SKM-1 treated with dmso at 0.1 percent for 144 hours (cell line): Measurements from ENCODE around the gene BRIP1.
"Not testable (repeated sequence)": the region's sequence is repeated elsewhere in the genome, so short reads cannot be mapped to it uniquely, and the experiment has no call there.

Source experiments
- DNase-seq: peaks from one replicate; lab custom pipeline; 2025; ENCODE audit not compliant: unreplicated experiment; lab: John Stamatoyannopoulos, UW

BRIP1 gene

DNA sequence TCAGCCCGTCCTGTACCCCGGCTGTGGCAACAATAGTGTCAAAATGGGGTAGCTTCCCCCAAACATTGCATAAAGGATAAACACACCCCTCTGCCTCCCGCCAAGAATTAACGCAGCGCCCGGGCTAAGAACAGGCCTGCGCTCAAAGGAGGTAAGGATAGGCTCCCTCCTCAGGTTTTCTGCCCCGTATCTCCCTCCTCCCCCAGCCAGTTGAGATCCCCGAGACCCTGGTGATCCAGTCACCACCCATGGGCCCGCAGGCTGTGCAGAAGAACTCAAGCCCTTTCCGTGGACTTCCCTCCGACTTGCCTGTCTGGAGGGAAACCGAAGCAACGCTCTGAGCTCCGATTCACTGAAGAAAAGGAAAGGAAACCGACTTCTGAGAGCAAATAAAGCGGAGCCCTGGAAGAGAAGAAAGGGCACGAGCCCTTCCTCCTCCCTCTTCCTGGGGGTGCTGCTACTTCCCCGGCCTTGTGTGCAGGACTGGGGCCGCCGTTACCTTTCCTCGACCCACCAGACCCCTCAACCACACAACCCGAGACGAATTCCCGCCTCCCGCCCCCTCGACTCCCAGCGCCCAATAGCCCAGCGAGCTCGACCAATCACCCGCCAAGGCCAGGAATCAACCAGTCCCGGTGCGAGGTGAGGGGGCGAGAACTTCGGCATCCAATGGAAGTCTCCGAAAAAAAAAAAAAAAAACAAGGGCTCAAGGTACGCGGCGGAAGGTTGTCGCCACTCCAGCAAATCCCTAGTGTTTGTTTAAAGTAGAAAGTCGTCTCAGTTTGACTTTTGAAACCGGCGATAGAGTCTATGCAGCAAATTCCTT, at the start of gene BRIP1:
BRIP1 (minus strand) TSS at position 554 of the 826 bp plus-strand sequence. CDS start 1,989 bp downstream, outside the sequence.
- peak; percentile 90 for DNase-seq

DNA sequence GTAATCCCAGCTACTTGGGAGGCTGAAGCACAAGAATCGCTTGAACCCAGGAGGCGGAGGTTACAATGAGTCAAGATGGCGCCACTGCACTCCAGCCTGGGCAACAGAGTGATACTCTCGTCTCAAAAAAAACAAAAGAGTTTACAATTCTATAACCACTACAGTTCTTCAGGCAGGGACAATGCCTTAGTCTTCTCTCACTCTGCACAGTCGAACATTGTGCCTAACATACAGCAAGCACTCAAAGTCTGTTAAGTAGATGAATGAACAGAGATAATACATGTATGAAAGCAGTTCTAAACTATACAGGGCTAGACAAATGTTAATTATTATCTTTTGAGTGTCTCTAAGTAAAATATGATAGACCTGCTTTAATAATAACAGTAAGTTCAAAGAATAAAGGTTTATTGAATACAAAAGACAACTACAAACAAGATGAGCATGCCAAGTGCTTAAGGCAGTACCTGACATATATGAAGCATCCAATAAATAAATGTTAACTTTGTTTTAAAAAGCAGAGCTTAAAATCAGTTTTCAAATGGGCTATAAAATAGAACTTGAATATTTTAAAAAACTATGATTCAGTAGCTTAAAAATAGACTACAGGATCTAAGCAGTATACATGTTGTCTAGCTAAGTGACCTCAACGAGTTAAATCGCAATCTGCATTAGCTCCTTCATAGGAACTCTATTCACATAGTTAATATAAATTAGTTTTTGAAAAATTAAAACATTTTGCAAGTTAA, 45.1 kb upstream of the BRIP1 start:
- DNase-seq = no peak

DNA sequence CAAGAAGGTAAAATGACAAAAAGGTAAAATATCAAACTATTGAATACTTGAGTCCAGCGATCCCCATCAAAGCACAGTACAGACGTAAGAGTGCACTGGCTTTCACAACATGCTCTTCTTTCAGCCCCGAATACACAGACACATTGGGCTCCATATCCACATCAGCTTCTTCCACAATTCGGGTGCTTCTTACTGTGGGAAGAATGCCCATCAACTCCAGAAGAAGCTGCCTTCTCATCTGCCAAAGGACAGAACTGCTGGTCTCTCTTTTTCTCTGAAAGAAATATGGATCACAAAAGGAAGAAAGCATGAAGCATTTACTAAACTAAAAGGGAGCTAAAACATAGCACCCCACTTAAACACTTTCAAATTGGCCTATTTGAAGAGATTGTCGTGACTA, 44.0 kb upstream of the BRIP1 start:
- DNase-seq = no peak

DNA sequence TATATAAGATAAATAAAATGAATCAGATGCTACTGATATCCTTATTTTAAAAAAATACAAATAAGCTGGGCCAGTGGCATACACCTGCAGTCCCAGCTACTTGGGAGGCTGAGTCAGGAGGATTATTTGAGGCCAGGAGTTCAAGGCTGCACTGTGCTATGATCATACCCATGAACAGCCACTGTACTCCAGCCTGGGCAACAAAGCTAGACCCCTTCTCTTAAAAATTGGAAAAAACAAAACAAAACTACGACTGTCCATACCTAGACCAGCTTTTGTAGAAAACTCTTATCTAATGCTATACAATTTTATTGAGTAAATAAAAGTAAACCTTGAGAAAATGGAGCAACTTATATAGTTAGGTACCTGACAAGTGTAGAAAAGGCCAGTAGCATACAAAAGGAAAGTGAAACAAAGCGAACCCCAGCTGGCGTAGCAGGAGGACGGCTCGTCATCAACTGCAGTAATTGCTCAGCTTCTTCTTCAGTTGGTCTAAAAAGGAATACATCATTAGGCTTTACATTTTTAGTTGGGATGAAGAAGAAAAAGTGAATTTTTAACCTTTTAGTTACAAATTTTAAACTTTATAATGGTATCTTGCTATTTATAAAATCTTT, 40.9 kb upstream of the BRIP1 start:
- no peak for DNase-seq

DNA sequence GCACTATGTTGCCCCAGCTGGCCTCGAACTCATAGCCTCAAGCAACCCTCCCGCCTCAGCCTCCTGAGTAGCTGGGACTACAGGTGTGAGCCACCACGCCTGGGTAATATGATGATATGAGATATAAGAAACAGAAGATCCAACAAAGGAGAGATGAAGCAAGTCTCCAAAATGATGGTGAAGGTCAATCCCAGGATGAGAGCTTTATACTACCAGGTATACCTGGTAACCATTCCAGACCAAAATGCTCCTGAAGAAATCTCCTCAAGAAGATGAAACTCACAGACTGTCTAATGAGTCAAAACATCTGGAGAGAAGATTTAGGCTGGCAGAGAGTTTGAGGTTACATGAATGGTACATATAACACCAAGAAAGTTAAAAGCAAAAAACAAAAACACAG, 39.9 kb upstream of the BRIP1 start:
- no peak for DNase-seq

DNA sequence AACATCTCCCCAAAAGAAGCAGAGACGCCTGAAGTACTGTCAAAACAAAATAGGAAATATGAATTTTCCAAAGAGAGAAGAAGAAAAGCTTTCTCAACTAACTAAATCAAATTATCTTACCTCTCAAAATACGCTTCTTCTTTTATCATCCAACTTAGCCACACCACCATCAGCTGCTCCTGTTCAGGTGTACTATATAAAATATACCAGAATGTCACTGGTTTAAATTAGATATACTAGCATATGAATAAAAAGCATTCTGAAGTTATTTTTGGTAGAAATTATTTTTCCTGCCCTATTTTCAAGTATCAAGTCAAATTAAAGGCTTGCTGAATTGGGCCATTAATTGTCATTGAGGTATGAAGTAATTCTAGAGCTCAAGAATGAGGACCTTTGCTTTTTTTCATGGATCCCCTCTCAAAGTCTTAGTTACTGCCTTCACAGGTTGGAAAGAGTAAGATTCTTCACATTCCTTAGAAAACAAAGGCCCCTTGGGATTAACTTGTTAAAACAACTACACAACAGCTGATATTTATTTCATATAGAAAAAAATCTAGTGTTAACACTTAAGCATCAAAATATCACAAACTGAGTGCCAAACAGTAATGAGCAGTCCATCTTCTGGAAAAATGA, 34.3 kb upstream of the BRIP1 start:
- DNase-seq = no peak

DNA sequence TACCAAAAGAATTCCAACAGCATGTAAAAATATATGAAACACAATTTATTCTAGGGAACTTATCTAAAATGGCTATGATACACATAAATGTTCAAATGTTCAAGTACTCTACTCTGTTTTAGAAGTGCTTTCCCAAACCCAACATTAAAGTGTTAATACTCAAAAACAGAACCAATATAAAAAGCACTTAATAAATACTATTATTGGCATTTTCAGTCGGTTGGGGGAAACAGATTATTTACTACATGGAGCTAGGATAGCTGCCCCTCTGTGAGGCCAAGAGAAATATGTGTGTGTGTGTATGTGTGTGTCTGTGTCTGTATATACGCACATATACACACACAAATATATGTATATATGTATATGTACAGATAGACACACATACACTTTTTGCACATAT, 32.1 kb upstream of the BRIP1 start:
- no peak for DNase-seq

DNA sequence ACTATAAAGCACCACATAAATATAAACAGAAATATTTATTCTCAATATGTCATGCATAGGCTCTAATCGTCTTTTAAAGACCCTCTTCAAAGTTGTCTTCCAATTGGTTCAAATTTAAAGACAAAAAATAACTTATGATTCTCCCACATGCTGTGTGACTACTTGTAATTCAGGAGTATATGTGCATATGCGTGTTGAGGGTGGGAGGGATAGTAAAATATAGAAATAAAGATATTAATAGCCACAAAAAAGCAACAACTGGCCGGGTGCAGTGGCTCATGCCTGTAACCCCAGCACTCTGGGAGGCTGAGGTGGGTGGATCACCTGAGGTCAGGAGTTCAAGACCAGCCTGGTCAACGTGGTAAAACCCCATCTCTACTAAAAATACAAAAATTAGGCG, 31.0 kb upstream of the BRIP1 start:
- not testable (repeated sequence) for DNase-seq

DNA sequence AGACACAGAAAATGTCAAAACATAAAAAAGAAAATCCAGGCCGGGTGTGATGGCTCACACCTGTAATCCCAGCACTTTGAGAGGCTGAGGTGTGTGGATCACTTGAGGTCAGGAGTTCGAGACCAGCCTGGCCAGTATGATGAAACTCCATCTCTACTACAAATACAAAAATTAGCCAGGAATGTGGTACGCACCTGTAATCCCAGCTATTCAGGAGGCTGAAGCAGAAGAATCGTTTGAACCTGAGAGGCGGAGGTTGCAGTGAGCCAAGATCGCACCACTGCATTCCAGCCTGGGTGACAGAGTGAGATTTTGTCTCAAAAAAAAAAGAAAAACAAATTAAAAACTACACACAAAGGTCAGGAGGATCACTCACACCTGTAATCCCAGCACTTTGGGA, 24.4 kb upstream of the BRIP1 start:
- not testable (repeated sequence) for DNase-seq

DNA sequence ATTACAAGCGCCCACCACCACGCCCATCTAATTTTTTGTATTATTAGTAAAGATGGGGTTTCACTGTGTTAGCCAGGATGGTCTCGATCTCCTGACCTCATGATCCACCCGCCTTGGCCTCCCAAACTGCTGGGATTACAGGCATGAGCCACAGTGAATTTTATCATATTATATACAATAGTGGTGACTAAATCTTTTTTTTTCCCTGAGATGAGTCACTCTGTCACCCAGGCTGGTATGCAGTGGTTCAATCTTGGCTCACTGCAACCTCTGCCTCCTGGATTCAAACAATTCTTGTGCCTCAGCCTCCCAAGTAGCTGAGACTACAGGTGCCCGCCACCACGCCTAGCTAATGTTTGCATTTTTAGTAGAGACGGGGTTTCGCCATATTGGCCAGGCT, 22.5 kb upstream of the BRIP1 start:
- not testable (repeated sequence) for DNase-seq

DNA sequence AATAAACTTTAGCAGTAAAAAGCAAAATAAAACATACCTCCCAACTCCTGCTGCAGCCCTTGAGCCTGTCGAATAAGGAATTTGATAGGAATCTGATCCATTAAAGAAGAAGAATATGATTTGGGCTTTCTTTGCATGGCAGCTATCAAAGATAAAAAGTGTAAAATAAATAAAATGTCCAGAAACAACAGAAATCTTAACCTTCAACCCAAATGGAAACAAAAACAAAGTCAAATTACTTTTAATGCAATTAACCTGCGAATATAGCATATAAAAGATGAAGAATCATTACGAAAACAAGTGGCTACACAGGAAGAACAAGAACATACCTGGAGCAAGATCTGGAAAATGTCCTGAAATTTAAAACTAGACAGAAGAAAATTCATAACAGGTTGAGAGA, 21.5 kb upstream of the BRIP1 start:
- DNase-seq = no peak

DNA sequence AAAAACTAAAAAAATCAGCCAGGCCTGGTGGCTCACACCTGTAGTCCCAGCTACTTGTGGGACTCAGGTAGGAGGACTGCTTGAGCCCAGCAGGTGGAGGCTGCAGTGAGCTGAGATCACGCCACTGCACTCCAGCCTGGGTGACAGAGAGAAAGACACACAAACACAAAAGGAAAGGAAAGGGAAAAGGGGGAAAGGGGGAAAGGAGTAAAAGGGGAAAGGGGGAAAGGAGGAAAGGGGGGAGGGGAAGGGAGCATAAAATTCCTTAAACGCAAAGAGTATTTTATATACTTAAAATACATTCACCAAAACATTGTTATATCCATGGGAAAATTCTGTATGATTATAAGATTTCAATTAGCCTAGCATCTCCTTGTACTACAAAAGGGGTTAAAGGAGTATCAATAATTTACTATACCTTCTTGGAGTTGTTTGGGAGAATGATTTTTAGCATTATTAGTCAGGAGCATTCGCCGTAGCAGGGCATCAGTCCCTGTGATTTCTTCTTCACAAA, 17.3 kb upstream of the BRIP1 start:
- DNase-seq = no peak

DNA sequence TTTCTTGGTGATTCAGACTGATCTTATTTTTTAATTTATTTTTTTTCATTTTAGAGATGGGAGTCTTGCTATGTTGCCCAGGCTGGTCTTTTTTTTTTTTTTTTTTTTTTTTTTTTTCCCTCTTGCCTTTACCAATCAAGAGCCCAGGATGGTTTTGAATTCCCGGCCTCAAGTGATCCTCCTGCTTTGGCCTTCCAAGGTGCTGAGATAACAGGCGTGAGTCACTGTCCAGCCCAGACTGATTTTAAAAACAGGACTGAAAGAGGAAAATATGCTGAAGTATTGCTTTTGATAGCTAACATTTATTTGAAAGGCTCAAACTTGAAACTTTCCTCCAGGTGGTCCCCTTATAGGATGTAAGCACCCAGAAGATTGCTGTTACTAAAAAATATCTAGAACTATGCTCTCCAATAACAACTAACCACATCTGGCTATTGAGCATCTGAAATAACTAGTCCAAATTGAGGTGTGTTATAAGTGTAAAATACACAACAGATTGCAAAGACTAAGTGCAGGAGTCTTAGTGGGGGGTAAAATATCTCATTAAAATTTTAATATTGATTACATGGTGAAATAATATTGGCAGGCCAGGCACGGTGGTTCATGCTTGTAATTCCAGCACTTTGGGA, 15.8 kb upstream of the BRIP1 start:
- no peak for DNase-seq

DNA sequence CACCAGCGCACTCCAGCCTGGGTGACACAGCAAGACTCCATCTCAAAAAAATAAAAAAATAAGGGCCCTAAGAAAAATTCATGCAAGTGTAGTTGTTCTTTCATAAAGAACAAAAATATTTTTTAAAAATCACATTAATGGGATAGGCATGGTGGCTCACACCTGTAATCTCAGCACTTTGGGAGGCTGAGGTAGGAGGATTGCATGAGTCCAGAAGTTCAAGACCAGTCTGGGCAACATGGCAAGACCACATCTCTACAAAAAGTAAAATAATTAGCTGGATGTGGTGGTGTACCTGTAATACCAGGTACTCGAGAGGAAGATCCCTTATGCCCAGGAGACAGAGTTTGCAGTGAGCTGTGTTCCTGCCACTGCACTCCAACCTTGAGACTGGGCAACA, 15.2 kb upstream of the BRIP1 start:
- no peak for DNase-seq

DNA sequence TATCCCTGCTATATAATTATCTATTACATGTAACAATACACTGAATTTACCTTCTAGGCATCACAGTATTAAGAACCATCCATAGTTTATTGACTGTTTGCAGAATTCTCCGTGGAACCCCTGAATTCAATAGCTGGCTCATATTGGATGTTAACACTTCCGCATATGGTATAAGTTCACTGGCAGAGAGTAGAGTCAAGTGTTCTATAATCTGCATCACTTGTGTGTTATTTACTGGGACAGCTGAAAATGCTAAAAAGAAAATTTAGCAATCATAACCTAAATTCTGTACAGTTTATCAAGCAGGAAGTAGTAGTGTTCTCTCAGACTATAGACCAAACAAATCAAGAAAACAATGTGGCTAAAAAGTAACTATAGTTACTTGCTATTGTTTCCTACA, 14.5 kb upstream of the BRIP1 start:
- no peak for DNase-seq

DNA sequence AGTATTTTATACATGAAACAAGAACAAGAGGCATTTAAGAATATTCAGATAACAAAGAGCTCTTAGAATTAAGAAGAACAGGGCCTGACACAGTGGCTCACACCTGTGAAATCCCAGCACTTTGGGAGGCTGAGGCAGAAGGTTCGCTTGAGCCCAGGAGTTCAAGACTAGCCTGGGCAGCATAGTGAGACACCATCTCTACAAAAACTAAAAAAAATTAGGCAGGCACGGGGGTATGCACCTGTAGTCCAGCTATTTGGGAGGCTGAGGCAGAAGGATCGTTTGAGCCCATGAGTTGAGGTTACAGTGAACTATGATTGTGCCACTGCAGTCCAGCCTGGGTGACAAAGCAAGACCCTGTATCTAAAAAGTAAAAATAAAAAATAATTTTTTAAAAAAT, 12.5 kb upstream of the BRIP1 start:
- no peak for DNase-seq

DNA sequence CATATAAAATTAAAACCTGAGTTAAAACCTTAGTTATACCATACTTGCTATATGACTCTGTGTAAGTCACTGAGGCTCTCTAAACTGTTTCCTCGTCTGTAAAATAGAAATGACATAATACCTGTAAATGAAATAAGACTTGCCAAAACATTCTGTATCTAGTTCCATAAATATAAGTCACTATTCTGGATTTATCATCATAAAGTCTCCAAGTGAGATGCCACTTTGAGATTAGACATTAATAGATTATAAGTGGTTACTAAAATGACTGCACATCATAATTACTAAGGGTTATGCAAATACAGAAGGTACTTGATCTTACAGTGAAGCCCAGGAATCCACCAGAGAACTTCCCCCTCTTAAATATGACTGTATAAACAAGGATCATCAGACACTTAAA, 12.0 kb upstream of the BRIP1 start:
- no peak for DNase-seq

DNA sequence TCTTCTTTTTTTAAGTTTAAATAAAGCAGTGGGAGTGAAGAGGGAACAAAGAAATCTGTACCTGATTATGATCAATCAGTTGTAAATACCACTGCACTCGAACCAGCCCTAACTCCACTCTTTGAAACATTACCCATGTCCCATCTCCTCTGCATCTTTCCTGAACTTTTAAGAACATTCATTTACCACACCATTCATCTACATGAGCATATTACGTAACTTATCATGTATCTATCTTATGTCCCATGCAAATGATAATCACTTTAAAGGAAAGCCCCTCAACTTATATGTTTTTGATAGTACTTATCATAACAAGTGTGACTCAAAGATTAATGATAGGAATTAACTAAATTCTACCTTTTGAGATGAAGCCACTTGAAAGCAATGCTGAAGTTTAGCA, 10.7 kb upstream of the BRIP1 start:
- no peak for DNase-seq

DNA sequence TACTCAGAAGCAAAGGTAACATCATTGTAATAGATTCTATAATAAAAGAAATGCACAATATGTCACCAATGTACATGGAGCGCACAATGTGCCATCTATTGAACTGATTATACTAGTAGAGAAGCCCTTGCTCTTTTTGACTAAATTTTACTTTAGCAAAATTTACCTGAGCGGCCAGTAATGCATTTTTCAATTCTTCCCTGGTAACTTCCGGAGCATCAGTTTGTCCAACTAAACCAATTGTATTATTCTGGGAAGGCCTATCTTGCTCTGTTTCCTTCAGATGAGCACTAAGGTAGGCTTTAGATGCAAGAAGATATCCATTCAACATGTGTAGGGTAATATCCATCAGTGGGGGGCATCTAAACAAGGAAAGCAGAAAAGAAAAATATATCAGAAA, 8.8 kb upstream of the BRIP1 start:
- DNase-seq = no peak

DNA sequence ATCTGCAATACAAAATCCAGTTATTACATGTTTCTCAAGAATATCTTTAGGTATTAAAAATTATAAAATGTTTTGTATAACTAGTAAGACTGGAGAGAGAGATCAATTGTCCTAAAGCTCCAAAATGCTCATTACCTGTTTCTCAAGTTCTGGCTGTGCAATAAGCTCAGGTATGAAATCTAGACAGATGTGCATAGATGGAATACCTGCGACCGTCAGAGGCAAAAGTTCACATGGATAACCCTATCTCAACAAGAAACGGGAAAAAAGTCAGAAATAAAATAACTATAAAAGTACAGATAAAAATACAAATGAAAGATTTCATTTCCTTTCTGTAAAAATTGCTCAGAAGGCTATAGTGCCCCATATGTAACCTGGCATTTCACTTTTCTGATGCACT, 5.8 kb upstream of the BRIP1 start:
- no peak for DNase-seq

DNA sequence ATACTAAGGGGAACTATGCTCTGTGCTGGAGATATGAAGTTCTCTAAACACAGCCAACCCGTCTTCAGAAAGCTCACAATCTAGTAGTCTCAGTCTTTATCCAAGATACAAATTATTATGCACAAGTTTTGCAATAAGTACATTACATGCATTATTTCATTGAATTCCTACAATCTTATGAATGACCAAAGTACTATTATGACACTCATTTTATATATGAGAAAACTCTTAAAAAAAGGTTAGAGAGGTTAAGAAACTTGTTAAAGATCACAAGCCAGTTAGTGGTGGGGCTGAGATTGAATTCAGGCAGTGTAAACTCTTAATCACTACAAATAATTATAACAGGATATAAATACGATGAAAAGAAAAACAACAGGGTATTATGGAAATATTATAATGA, 4.7 kb upstream of the BRIP1 start:
- DNase-seq = no peak
